ENCODE data around the gene SLC16A2. TPM values are rescaled to one million over a fixed set of nuclear protein-coding genes. Genes with fewer than 3 reads are reported as not detected.

Gene SLC16A2
- total RNA-seq, 1 experiment from 2014 or later: 34.5 TPM

DNA sequence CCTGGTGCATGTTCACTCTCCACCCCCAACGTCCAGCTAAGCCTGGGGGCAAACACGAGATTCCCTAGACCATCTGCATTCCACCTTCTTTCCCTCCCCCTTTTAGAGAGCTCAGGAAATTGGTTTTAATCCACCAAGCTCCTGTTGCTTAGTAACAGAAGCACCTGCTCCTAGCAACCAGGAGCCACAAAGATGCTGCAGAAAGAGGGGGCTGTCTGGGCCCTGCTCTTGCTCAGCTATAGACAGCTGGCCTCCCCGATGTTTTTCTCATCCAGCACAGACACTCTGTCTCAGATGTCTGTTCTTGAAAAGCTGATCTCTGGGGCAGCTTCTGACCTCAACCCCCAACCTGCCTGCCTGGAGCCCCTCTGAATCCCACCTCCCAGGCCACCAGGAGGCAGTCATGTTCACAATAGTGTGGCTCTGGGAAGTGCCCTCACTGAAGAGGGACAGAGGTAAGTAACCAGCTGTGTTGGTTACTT is 71.5 kb downstream of the SLC16A2 start:
- Histone ChIP-seq H3K27ac (ENCODE audit: low read length) (no peak overlapping the region), H3K4me1 (ENCODE audit: control insufficient read depth, insufficient read depth, low read length) (no peaks in the 10 kb centered on the region), H3K4me3 (ENCODE audit: low read depth in 2 of 2, low read length in 2 of 2) (no peak overlapping the region), H3K27me3 (ENCODE audit: control insufficient read depth, insufficient read depth, low read length) (no peaks in the 10 kb centered on the region), H3K36me3 (ENCODE audit: control insufficient read depth, insufficient read depth, low read length) (no peaks in the 10 kb centered on the region), H3K9me3 (ENCODE audit: control insufficient read depth, insufficient read depth, low read depth, low read length) (no peaks in the 10 kb centered on the region)
- in situ Hi-C loops (cut with HindIII; ENCODE audit: low pct_unique_long_range_greater_than_20kb, low sequenced_read_pairs): no loop called here
- DNase-seq (ENCODE audit: low read depth, low spot score) (no peak), ATAC-seq (peak; percentile 68; the same call in 1 of the 2 replicates)
- TF ChIP-seq TCF7L2 (IDR thresholded peaks at IDR 0.05; ENCODE audit: low read depth, low read length) (no peak), POLR2AphosphoS5 (IDR thresholded peaks at IDR 0.05; ENCODE audit: low read depth, low read length) (no peak), SIN3A (IDR thresholded peaks at IDR 0.05; ENCODE audit: borderline replicate concordance, insufficient read depth, low read depth, low read length) (no peak)
- TF ChIP-seq, protein P1, sequence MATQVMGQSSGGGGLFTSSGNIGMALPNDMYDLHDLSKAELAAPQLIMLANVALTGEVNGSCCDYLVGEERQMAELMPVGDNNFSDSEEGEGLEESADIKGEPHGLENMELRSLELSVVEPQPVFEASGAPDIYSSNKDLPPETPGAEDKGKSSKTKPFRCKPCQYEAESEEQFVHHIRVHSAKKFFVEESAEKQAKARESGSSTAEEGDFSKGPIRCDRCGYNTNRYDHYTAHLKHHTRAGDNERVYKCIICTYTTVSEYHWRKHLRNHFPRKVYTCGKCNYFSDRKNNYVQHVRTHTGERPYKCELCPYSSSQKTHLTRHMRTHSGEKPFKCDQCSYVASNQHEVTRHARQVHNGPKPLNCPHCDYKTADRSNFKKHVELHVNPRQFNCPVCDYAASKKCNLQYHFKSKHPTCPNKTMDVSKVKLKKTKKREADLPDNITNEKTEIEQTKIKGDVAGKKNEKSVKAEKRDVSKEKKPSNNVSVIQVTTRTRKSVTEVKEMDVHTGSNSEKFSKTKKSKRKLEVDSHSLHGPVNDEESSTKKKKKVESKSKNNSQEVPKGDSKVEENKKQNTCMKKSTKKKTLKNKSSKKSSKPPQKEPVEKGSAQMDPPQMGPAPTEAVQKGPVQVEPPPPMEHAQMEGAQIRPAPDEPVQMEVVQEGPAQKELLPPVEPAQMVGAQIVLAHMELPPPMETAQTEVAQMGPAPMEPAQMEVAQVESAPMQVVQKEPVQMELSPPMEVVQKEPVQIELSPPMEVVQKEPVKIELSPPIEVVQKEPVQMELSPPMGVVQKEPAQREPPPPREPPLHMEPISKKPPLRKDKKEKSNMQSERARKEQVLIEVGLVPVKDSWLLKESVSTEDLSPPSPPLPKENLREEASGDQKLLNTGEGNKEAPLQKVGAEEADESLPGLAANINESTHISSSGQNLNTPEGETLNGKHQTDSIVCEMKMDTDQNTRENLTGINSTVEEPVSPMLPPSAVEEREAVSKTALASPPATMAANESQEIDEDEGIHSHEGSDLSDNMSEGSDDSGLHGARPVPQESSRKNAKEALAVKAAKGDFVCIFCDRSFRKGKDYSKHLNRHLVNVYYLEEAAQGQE (IDR thresholded peaks at IDR 0.05; ENCODE audit: insufficient read depth in 1 of 2, low read depth in 2 of 2, low read length in 1 of 2): no peak
- TF ChIP-seq, protein P2, sequence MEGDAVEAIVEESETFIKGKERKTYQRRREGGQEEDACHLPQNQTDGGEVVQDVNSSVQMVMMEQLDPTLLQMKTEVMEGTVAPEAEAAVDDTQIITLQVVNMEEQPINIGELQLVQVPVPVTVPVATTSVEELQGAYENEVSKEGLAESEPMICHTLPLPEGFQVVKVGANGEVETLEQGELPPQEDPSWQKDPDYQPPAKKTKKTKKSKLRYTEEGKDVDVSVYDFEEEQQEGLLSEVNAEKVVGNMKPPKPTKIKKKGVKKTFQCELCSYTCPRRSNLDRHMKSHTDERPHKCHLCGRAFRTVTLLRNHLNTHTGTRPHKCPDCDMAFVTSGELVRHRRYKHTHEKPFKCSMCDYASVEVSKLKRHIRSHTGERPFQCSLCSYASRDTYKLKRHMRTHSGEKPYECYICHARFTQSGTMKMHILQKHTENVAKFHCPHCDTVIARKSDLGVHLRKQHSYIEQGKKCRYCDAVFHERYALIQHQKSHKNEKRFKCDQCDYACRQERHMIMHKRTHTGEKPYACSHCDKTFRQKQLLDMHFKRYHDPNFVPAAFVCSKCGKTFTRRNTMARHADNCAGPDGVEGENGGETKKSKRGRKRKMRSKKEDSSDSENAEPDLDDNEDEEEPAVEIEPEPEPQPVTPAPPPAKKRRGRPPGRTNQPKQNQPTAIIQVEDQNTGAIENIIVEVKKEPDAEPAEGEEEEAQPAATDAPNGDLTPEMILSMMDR (IDR thresholded peaks at IDR 0.05): no peak; the same call in 1 of the 2 replicates
- BruUV-seq (replicated peaks): no TSS peak
- intact Hi-C loops (cut with micrococcal nuclease; ENCODE audit: unreplicated experiment): no loop called here
- ChIA-PET CTCF (no interaction called here), POLR2A (no interaction called here)

DNA sequence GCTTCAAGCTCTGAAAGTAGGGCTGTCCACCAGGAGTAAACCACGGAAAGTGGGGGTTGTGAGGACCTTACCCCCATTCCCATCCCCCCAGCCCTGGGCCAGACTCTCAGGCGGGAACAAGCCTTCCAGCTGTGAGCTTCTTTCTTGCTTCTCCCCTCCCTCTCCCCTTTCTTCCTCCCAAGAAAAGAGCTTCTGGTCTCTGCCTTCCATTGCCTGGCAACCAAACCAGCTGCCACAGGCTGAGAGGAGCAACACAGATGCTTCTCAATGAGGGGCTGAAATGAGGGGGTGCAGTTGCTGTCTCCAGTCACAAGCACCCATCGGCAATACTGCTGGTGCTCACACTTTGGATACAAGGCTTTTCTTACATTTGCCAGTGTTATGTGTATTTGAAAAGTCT is 72.5 kb downstream of the SLC16A2 start:
- CTCF ChIA-PET: no interaction called here
- intact Hi-C loops (cut with micrococcal nuclease; ENCODE audit: unreplicated experiment): no loop called here
- no TSS peak for BruUV-seq (replicated peaks)

More for the DNA sequence above, 72.5 kb downstream of the SLC16A2 start:
- Histone ChIP-seq H3K36me3 (ENCODE audit: control insufficient read depth, insufficient read depth, low read length) (no peaks in the 10 kb centered on the region), H3K4me3 (ENCODE audit: low read depth in 2 of 2, low read length in 2 of 2) (no peak overlapping the region), H3K9me3 (ENCODE audit: control insufficient read depth, insufficient read depth, low read depth, low read length) (no peaks in the 10 kb centered on the region), H3K27ac (ENCODE audit: low read length) (no peak overlapping the region), H3K27me3 (ENCODE audit: control insufficient read depth, insufficient read depth, low read length) (no peaks in the 10 kb centered on the region), H3K4me1 (ENCODE audit: control insufficient read depth, insufficient read depth, low read length) (no peaks in the 10 kb centered on the region)
- TF ChIP-seq, protein P1 (IDR thresholded peaks at IDR 0.05; ENCODE audit: insufficient read depth in 1 of 2, low read depth in 2 of 2, low read length in 1 of 2): no peak
- no peak for TF ChIP-seq SIN3A (IDR thresholded peaks at IDR 0.05; ENCODE audit: borderline replicate concordance, insufficient read depth, low read depth, low read length)
- TF ChIP-seq, protein P2 (IDR thresholded peaks at IDR 0.05): no peak
- TF ChIP-seq POLR2AphosphoS5 (IDR thresholded peaks at IDR 0.05; ENCODE audit: low read depth, low read length): no peak
- no peak for TF ChIP-seq TCF7L2 (IDR thresholded peaks at IDR 0.05; ENCODE audit: low read depth, low read length)
- ATAC-seq: no peak
- in situ Hi-C loops (cut with HindIII; ENCODE audit: low pct_unique_long_range_greater_than_20kb, low sequenced_read_pairs): no loop called here
- DNase-seq (ENCODE audit: low read depth, low spot score): no peak
- POLR2A ChIA-PET: no interaction called here

Measured in Panc1 (cell line).